GM20431 (cell line): ENCODE measurements around the gene THAP4.

Source experiments
- in situ Hi-C: fragments of 300-500 bp; cut with MseI, MboI; formaldehyde crosslinking; loops from one replicate; pipeline ENCODE4 v1.15.0; 2020; ENCODE audit warnings: low sequenced_read_pairs; ENCODE audit not compliant: unreplicated experiment

Gene THAP4

GRCh38 chr2:241534701-241535375, 102.1 kb downstream of the THAP4 start:
- in situ Hi-C loops, result no loop called here
